Uterus (tissue), 2 donors: Measurements from ENCODE around the gene SIK2.

Experiments
- POLR2A ChIP-seq, 2 donors: fragments of 450-650 bp; IDR thresholded peaks; one replicate each; pipeline ENCODE4 v1.6.1; 2016; ENCODE audit warnings: antibody characterized with exemption in 2 of 2, mild to moderate bottlenecking in 1 of 2, moderate library complexity in 1 of 2
- TF ChIP-seq, protein P1 (sequence below), 4 experiments: fragments of 200-600 bp in 2 of 4; fragments of 450-650 bp in 2 of 4; sonication (generic) in 2 of 4; IDR thresholded peaks; one replicate each; pipeline ENCODE4 v1.5.1; 2016 to 2019; ENCODE audit warnings: antibody characterized with exemption in 4 of 4, mild to moderate bottlenecking in 2 of 4, moderate library complexity in 1 of 4

DNA sequence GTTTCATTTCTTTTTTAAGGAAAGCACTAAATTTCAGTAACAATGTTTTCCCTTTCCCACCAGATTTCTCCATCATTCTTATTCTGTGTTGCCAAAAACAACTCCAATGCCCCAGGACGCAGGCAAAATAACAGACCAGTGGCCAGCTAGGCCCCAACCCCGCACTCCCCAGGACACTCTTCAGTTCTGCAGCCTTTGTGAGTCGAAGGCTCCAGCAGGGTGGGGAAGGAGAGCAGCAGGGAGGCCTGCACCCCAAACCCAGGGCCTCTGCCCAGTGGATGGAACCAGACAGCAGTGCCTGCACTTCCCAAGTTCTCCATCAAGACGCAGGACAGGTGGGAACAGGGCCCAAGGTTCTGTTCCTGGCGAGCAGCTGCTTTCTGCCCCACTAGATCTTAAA is 129.6 kb downstream of the SIK2 start:
- TF ChIP-seq, protein P1, sequence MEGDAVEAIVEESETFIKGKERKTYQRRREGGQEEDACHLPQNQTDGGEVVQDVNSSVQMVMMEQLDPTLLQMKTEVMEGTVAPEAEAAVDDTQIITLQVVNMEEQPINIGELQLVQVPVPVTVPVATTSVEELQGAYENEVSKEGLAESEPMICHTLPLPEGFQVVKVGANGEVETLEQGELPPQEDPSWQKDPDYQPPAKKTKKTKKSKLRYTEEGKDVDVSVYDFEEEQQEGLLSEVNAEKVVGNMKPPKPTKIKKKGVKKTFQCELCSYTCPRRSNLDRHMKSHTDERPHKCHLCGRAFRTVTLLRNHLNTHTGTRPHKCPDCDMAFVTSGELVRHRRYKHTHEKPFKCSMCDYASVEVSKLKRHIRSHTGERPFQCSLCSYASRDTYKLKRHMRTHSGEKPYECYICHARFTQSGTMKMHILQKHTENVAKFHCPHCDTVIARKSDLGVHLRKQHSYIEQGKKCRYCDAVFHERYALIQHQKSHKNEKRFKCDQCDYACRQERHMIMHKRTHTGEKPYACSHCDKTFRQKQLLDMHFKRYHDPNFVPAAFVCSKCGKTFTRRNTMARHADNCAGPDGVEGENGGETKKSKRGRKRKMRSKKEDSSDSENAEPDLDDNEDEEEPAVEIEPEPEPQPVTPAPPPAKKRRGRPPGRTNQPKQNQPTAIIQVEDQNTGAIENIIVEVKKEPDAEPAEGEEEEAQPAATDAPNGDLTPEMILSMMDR (IDR thresholded peaks at IDR 0.05) = no peak
- no peak for TF ChIP-seq POLR2A (IDR thresholded peaks at IDR 0.05)
